H1 (cell line): ENCODE measurements around the gene PTPN12. TPM values are rescaled to one million over a fixed set of nuclear protein-coding genes. Genes with fewer than 3 reads are reported as not detected.

ENCODE experiments used
- CBX5 ChIP-seq: fragments of 300-800, 300-1000 bp; sonication (generic); IDR thresholded peaks from 2 replicates; pipeline ENCODE4 v1.7.1; 2016; ENCODE audit warnings: antibody characterized with exemption, low read length, low read depth
- GTF2F1 ChIP-seq: IDR thresholded peaks from 2 replicates; pipeline ENCODE4 v1.6.1; 2012; ENCODE audit warnings: low read depth, low read length, improper control_type of control experiment, borderline replicate concordance
- NANOG ChIP-seq: IDR thresholded peaks from 2 replicates; pipeline ENCODE4 v1.6.1; 2011; ENCODE audit warnings: low read length, low read depth, mild to moderate bottlenecking, inconsistent platforms; ENCODE audit not compliant: insufficient read depth, poor library complexity, severe bottlenecking
- NRF1 ChIP-seq: IDR thresholded peaks from 2 replicates; pipeline ENCODE4 v1.6.1; 2011; ENCODE audit warnings: mild to moderate bottlenecking, low read depth, low read length, improper control_type of control experiment
- RFX5 ChIP-seq: IDR thresholded peaks from 2 replicates; pipeline ENCODE4 v1.6.1; 2011; ENCODE audit warnings: low read depth, low read length, improper control_type of control experiment, borderline replicate concordance
- SIRT6 ChIP-seq: IDR thresholded peaks from one replicate; pipeline ENCODE4 v1.7.1; 2012; ENCODE audit warnings: low read length, inconsistent platforms
- SUZ12 ChIP-seq: fragments of 200-600 bp; sonication (generic); IDR thresholded peaks from 2 replicates; pipeline ENCODE4 v1.6.1; 2012; ENCODE audit warnings: mild to moderate bottlenecking, inconsistent platforms, low read length, moderate library complexity, mixed read lengths
- polyA plus RNA-seq, 7 experiments: library from polyadenylated mRNA; depleted of rRNA in 3 of 7; stranded (reverse) in 5 of 7; unstranded in 2 of 7; fragments of >200 nt in 5 of 7; fragments of 200-250 nt in 2 of 7; gene quantifications; 1 replicate in 5 of 7; 2 replicates in 1 of 7; 4 replicates in 1 of 7; pipeline versions ENCODE4 v1.2.1 to v1.2.3, GENCODE V29; 2011 to 2013; ENCODE audit warnings: missing spikeins in 2 of 7, mixed read lengths in 2 of 7
- total RNA-seq: library from RNA; stranded (reverse); fragmentation: NEBNext Ultra II Directional; extraction: Animal tissue kit (Norgen Biotek cat#: 25700); gene quantifications from 2 replicates; pipeline ENCODE4 v1.2.1, GENCODE V29; 2021

Gene PTPN12
- total and polyA plus RNA-seq, 2 of the 8 experiments (the other 6 are each of a cell fraction or from before 2014, with no cell fraction given), result 39.7 to 132 TPM

GRCh38 chr7:77619314-77619713 lies 82.2 kb downstream of the PTPN12 start (continued):
- TF ChIP-seq SUZ12 (no peak), CBX5 (no peak), NRF1 (no peak), GTF2F1 (no peak), SIRT6 (no peak), RFX5 (no peak), NANOG (no peak)
